Loucy (cell line): ENCODE measurements around the gene ABCC4.

ENCODE experiments used
- EZH2phosphoT487 ChIP-seq: fragments of 200-600 bp; IDR thresholded peaks from 2 replicates; pipeline ENCODE4 v1.6.1; 2018; ENCODE audit warnings: antibody characterized with exemption, mild to moderate bottlenecking, moderate library complexity, borderline replicate concordance
- TF ChIP-seq, protein P1 (sequence below): fragments of 200-600 bp; sonication (generic); conservative IDR thresholded peaks from 2 replicates; pipeline ENCODE4 v1.5.1; 2014; ENCODE audit warnings: mild to moderate bottlenecking, antibody characterized with exemption, low read length

DNA sequence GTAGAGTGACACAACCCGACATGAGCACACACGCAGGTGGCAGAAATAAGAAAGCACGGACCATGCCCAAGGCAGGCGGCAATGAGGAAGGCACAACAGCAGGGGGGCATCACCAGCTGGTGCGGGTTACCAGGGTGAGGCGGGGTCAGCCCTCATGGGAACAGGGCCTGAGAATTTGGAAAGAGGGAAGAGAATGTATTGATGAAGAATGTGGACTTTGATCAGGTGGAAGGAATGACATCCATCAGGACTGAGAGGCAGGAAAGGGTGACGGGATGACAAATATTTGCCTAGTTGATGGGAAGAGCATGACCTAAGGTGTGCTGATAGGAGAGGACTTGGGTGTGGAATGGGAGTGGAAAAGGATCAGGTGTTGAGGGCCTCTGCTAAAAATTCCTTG lies 177.5 kb downstream of the ABCC4 start:
- TF ChIP-seq, protein P1, sequence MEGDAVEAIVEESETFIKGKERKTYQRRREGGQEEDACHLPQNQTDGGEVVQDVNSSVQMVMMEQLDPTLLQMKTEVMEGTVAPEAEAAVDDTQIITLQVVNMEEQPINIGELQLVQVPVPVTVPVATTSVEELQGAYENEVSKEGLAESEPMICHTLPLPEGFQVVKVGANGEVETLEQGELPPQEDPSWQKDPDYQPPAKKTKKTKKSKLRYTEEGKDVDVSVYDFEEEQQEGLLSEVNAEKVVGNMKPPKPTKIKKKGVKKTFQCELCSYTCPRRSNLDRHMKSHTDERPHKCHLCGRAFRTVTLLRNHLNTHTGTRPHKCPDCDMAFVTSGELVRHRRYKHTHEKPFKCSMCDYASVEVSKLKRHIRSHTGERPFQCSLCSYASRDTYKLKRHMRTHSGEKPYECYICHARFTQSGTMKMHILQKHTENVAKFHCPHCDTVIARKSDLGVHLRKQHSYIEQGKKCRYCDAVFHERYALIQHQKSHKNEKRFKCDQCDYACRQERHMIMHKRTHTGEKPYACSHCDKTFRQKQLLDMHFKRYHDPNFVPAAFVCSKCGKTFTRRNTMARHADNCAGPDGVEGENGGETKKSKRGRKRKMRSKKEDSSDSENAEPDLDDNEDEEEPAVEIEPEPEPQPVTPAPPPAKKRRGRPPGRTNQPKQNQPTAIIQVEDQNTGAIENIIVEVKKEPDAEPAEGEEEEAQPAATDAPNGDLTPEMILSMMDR = no peak
- no peak for TF ChIP-seq EZH2phosphoT487
